ENCODE measurements around the gene CCDC175.

Gene CCDC175

DNA sequence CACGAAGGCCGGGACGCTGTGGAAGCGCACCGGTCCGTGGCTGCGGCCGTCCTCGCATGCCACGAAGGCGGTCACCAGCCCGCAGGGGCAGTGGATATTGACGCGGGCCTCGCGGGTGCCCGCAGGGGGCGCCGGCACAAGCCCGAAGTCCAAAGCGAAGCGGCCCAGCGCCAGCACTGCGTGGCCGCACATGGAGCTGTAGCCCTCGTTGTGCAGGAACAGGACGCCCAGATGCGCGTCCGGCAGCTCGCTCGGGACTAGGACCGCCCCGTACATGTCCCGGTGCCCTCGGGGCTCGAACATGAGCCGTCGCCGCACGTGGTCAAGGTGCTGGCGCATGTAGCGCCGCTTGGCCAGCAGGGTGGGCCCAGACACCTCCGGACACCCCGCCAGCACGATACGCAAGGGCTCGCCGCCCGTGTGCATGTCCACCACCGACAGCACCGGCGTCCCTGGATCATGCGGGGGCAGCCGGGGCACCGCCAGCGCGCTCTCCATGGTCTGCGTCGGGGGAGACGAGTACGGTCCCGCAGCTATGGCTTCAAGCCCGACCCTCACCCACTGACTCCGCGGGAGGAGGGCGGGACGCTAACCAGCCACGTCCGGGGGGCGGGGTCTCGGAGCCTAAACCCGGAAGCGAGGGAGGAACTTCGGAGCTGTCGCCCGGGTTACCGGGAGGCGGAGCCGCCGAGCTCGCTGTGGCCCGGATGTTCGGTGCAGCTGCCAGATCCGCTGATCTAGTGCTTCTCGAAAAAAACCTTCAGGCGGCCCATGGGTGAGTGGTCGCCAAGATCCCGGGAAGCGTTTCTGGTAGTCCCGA, 92.6 kb downstream of the CCDC175 start, which contains the start of the genes JKAMP and L3HYPDH:
Gene JKAMP (plus strand): TSS at position 699 of the 820 bp plus-strand sequence. CDS start 73 bp downstream, at position 772.
Gene L3HYPDH (minus strand): TSS at position 590 of the 820 bp plus-strand sequence. CDS start 92 bp downstream, at position 498.
- peak within 1 kb of the TSS; percentile 85 for H3K27ac ChIP-seq
- DNase-seq (ENCODE audit: low read depth, low spot score) = peak; percentile 65

DNA sequence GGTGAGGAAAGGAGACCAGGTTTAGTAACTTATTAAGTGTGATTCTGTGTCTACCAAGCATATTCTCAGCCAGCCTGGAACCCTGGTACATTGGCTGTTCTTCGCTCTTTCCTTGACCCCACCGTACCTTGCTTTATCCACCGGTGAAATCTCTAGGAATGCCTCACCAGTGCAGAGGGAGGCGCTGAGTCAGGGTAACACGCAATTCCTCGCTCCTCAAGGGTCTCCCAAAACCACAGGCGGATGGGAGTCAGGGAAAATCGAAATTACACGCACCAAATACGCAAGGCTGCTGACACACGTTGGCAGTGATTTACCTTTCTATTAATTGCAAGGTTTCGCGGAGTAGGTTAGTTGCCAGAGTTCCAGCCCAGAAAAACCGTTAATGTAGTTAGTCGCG, 93.2 kb downstream of the CCDC175 start:
- H3K27ac ChIP-seq = peak overlapping the region; percentile 85
- DNase-seq (ENCODE audit: low read depth, low spot score) = no peak

DNA sequence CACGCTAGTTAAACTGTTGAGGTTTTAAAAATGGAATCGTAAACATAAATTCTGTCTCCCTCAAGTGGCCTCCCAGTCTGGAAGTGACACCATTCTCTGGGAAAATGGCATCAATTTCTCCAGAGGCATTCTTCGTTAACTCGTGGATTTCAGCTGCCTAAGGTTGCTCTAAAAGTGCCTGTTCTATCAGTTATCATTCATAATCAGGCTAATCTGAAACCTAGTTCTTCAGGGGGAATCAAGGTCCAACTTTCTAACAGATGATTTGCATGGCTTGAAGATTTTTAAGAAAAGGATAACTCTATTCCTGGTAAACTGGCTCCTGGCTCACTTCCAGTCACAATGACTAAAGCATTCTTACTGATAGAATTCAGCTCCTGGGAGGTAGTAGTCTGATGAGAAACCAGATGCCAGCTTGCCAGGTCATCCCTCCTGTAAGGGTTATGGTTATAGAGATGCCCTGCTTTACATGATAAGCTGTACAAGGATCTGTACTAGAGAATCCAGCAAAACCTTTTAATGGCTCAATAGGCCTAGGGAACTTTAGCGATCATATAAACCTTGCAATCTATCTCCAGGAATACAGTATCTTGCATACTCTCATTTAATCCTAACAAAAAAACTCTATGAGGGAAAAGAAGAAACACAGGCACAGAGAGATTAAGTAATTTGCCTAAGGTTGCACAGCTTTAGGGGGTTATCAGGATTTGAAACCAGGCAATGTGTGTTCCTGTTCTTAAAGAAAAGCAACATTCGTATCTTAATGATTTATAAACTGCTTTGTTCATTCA, 93.9 kb downstream of the CCDC175 start:
- DNase-seq (ENCODE audit: low read depth, low spot score) = peak; percentile 70
- H3K27ac ChIP-seq = peak overlapping the region; percentile 85

DNA sequence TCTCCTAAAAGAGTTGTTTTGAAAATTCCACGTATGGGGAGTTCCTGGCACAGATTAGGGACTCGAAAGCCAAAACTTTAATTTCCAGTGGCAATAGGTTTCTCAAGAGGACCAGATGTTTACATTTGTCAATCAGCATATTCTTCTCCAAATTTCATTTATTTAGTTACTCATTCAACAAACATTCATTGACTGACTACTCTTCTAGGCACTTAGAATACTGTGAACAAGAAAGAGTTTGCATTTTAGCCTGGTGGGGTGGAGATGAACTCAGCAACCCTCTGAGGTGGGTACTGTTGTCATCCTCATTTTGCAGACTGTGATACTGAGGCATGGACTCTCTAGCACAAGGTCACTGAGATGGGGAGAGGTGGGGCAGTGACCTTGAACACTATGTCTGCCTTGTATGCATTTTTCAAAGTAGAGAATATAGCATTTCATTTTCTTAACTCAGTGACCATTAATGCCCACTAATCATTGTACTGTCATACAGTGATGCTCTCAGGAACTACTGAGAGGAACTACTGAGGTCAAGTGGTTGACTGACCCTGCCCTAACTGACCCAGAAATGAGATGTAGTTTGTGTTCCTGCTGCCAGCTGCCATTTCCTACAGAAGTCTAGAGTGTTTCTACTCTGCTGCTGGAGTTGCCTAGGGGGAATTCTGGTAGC, 94.6 kb downstream of the CCDC175 start:
- peak overlapping the region; percentile 85 for H3K27ac ChIP-seq
- no peak for DNase-seq (ENCODE audit: low read depth, low spot score)

DNA sequence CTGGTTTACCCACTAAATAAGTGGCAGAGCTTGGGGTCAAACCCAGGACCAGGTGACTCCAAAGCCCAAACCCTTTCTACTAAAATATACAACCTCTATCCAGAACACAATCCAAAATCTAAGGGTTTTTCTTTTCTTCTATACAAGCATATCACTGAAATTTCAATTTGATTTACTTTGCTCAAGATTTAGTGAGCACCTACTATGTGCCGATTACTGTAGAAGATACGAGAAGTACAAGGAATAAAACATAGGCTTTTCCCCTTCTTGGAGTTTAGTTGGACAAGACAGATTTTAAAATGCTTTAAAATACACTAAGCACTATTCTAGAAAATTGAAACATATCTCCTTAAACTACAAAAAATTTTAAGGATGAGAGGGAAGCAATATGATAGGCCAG, 95.2 kb downstream of the CCDC175 start:
- H3K27ac ChIP-seq = peak overlapping the region; percentile 85
- no peak for DNase-seq (ENCODE audit: low read depth, low spot score)

DNA sequence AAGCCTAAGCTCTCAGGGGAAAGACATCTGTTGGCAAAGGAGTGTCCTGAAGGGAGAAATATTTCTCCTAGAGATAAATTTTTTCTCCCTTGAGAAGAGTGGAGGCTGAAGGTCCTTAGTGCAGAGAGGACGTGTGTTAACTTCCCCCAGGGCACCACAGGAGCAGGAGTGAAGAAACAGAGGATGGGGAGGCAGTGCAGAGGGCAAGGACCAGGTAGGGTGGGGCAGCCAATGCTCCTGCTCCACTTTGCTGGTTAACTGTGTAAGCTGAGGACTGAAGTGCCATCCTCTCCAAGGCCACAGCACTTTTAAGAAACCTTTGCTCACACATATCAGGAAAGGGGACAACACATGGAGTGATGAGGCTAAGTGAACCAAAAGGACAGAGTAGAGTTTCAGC, 96.4 kb downstream of the CCDC175 start:
- no peak for DNase-seq (ENCODE audit: low read depth, low spot score)
- no peak overlapping the region for H3K27ac ChIP-seq

DNA sequence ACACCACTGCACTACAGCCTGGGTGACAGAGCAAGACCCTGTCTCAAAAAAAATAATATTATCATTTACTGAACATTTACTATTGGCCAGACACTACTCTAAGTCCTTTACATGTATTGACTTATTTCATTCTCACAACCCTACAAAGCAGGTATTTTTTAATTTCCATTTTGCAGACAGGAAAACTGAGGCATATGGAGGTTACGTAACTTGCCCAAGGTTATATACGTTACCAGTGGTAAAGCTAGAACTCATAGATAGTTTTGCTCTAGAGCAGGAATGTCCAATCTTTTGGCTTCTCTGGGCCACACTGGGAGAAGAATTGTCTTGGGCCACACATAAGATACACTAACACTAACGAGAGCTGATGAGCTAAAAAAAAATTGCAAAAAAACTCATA, 98.1 kb downstream of the CCDC175 start:
- no peak overlapping the region for H3K27ac ChIP-seq
- no peak for DNase-seq (ENCODE audit: low read depth, low spot score)

DNA sequence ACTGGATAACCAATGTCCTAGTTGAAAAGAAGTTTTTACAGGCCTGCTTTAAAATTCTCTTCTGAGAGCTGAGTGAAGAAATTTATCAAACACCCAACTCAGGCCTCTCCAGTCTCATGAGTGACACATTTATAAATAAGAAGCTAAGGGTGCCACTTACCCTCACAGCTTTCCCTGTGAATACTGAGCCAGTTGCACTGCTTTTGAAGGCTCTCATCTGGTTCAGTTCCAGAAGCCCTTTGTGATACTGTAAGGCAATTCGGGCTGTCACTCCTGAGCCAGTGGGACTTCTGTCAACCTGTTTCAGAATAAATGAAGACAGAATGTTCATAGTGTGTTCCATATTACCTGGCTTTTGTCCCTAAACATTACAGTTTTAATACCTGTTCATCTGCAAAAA, 100.9 kb downstream of the CCDC175 start:
- no peak overlapping the region for H3K27ac ChIP-seq
- DNase-seq (ENCODE audit: low read depth, low spot score) = no peak

DNA sequence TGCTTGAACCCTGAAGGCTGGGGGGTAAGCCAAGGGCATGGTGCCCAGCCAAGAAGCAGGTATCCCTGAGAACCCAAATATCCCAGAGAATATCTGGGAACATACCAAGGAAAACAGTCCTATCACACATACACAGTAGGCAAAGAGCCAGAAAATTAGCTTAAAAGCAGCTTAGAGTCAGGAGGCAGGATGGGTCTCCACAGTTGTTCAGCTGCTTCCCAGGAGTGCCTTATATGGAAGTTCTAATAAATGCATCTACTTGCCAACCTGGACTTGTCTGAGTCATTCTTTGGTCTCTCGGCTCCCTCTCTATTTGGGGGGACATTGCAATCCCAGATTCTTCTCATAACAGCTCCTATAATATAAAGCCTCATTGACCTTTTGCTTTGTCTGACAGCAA, 102.4 kb downstream of the CCDC175 start:
- DNase-seq (ENCODE audit: low read depth, low spot score) = no peak
- H3K27ac ChIP-seq = no peak overlapping the region

DNA sequence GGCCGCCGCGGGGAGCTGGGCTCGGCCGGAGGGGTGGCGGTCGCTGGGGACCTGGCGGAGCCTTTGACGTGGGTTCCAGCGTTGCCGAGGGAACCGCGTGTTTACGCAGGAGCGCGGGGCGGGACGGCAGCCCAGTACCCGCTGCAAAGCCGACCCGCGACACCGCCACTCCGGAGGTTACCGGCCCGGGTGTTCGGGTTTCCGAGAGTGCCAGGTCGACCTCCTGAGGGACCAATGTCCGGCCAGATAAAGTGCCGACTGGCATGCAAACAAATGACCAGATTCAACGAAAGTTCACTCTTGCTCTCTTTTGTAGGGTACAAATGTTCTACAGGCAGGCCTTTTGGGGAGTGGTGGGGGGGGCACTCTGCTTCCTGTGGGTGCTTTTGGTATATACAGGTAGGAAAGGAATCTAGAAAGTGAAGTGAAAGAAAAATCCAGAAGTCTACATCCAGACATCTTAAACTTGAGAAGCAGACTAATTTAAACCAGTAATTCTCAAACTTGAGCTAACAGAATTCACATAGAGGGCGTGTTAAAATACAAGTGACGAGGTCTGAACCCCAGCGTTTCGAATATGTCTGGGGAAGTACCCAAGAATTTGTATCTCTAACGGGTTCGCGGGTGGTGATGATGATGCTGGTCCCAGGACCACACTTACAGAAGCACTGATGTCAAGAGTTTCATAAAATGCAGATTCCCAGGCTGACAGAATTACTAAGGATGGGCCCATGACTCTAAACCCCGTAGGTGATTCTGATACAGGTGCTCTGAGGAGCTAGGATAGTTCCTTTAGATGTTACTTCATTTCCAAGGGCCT, 111.1 kb downstream of the CCDC175 start, which contains the start of gene GPR135:
Gene GPR135 (minus strand): TSS at position 65 of the 820 bp plus-strand sequence. CDS start 154 bp downstream, outside the sequence.
- DNase-seq (ENCODE audit: low read depth, low spot score) = no peak
- no peak within 1 kb of the TSS for H3K27ac ChIP-seq

DNA sequence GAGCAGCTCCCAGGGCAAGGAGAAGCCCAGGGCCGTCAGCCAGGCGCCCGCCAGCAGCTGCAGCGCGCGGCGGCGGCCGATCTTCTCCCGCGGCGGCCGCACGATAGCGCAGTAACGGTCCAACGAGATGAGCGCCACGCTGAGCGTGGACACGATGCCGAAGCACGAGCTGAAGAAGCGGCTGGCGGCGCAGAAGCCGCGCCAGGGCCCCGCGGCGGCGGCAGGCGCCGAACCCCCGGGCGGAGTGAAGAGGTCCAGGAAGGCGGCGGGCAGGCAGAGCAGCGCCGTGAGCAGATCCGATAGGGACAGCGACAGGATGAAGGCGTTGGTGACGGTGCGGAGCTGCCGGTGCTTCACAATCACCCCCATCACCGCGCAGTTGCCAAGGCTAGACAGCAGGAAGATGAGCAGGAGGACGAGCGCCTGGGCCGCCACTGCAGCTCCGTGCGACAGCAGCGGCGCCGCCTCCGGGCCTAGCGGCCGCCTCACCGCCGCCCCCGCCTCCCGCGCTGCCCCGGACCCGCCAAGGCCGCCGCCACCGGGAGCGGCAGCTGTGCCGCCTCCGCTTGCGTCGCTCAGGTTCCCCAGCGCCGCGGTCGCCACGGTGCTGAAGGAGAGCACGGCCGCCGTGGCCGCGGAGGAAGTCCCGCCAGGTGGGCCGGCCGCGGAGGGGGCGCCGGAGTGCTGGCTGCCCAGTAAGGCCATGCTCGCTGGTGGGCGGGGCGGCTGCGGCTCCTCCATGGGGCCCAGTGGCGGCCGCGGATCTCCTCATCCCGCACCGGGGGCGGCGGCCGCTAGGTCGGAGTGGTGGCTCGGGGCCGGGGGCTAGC, 111.9 kb downstream of the CCDC175 start:
- H3K27ac ChIP-seq = no peak overlapping the region
- no peak for DNase-seq (ENCODE audit: low read depth, low spot score)

DNA sequence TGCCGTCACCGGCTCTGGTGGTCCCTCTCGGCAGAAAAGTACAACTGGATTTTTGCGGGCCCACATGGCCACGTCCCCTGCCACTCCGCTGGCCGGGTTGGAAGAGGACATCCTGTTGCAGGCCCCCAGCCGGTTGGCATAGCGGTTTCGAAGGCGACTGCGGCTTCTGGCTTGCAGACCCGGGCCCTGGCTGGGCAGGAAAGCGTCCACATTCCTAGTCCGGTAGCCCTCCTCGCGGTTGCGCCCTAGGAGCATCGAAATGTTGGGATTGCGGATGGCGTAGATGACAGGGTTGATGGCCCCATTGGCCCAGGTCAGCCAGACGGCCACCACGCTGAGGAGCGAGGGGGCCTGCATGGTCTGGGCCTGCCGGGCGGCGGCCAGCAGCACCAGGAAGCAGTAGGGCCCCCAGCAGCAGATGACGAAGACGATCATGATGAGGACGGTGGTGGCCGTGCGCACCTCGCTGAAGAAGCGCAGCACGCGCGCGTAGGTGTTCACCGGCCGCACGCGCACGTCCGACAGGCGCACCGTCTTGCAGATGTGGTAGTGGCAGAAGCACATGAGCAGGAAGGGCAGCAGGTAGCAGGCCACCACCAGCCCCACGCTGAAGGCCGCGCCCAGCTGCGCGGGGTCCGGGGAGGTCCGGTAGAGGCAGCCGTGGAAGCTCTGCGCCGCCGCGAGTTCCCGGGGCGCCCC, 112.7 kb downstream of the CCDC175 start:
- DNase-seq (ENCODE audit: low read depth, low spot score) = no peak
- H3K27ac ChIP-seq = no peak overlapping the region

DNA sequence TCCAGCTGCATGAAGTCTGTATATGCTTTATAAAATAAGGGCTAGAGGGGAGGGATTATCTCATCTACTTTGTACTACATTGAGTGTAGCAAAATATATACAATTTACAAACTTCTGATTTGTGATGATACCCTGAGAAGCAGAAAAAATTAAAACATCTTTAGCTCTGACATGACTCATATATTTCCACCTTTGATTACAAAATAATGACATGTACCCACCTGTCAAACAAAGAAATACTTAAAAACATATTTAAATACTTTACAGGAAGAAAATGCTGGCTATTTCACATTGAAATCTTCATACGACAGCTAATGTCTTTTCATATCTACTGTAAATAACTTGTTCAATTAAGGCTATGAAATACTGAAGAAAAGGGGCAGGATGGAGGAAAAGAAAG, 114.7 kb downstream of the CCDC175 start:
- H3K27ac ChIP-seq = no peak overlapping the region
- no peak for DNase-seq (ENCODE audit: low read depth, low spot score)

DNA sequence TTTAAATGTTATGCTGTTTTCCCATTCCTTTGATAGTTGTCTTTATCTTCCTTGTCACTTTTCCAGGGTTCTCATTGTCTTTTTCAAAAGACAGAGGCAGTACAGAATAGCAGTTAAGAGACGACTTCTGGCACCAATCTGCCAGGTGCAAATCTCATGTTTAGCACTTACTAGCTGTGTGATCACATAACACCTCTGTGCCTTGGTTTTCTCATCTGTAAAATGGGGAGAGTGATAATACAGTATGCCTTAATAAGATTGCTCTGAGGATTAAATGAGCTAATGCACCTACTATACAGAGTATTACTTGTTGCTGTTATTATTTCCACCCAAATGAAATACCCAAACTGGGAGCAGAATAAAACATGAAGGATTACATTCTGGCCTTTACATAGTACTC, 116.2 kb downstream of the CCDC175 start:
- no peak for DNase-seq (ENCODE audit: low read depth, low spot score)
- H3K27ac ChIP-seq = no peak overlapping the region

DNA sequence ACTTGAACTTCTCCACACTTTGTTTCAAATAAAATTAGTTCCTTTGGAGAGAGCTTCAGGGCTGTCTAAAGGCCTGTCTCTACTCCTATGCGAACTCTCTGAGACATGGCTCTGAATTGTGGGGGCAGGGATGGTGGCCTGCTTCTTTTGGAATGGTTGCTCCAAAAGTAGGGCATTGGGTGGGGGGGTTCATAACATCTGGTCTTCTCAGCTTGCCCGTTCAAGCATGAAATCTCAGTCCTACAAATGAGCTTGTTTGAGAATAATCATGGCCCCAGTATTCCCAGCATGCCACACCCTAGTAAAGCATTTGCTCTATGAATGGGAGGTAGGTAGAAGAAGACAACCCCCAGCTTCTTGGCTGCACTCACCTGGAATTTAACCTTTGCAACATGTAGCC, 118.1 kb downstream of the CCDC175 start:
- DNase-seq (ENCODE audit: low read depth, low spot score) = no peak
- H3K27ac ChIP-seq = no peak overlapping the region

DNA sequence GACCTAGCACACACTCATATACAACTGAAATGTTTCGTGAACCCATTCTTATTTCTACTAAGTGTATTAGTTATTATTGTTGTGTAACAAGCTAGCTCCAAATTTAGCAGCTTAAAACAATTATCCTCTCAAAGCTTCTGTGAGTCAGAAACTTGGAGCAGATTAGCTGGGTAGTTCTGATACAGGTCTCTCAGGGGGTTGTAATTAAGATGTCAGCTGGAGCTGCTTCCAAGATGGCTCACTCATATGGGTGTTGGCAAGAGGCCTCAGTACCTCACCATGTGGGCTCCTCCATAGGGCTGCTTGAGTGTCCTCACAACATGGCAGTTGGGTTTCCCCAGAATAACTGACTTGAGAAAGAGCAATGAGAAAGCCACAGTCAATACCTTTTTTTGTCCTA, 121.2 kb downstream of the CCDC175 start:
- DNase-seq (ENCODE audit: low read depth, low spot score) = no peak

More for the DNA sequence above, 121.2 kb downstream of the CCDC175 start:
- no peak overlapping the region for H3K27ac ChIP-seq
